GM23338 (cell line): Measurements from ENCODE around the gene PYCR2. TPM values are rescaled to one million over a fixed set of nuclear protein-coding genes. Genes with fewer than 3 reads are reported as not detected.

Experiments
- ATAC-seq: fragments of 200-7000 bp; cut with Tn5 transposase; 3 replicates; pipeline ENCODE4 v1.9.1; 2020
- DNase-seq: peaks from one replicate; pipeline ENCODE4 v3.0.0-alpha.2; 2015; ENCODE audit warnings: low spot score
- H2AFZ ChIP-seq: fragments of 200-600 bp; sonication (generic); 2 replicates; pipeline ENCODE4 v1.8.0; 2016; ENCODE audit warnings: antibody characterized with exemption, mild to moderate bottlenecking, moderate library complexity
- H3F3A ChIP-seq: fragments of 200-600 bp; sonication (generic); replicated peaks from 2 replicates; pipeline ENCODE4 v1.8.0; 2017; ENCODE audit warnings: antibody characterized with exemption, mixed run types, low read depth
- H3K27ac ChIP-seq: fragments of 200-600 bp; sonication (generic); 2 replicates; pipeline ENCODE4 v1.6.1; 2016; ENCODE audit warnings: low read depth
- H3K27me3 ChIP-seq: fragments of 200-600 bp; sonication (generic); 2 replicates; pipeline ENCODE4 v1.8.0; 2016; ENCODE audit warnings: mild to moderate bottlenecking, mixed run types, moderate library complexity; ENCODE audit not compliant: insufficient read depth
- H3K36me3 ChIP-seq: fragments of 200-600 bp; sonication (generic); 2 replicates; pipeline ENCODE4 v1.8.0; 2016; ENCODE audit warnings: mild to moderate bottlenecking; ENCODE audit not compliant: insufficient read depth
- H3K4me1 ChIP-seq: fragments of 200-600 bp; sonication (generic); 2 replicates; pipeline ENCODE4 v1.8.0; 2016; ENCODE audit warnings: mild to moderate bottlenecking, moderate library complexity; ENCODE audit not compliant: insufficient read depth
- H3K4me2 ChIP-seq: fragments of 200-600 bp; sonication (generic); 2 replicates; pipeline ENCODE4 v1.7.1; 2017; ENCODE audit warnings: mixed run types
- H3K4me3 ChIP-seq: fragments of 200-600 bp; sonication (generic); 2 replicates; pipeline ENCODE4 v1.6.1; 2016; ENCODE audit warnings: mixed run types
- H3K79me2 ChIP-seq: fragments of 200-600 bp; sonication (generic); replicated peaks from 2 replicates; pipeline ENCODE4 v1.8.0; 2017; ENCODE audit warnings: mild to moderate bottlenecking; ENCODE audit not compliant: insufficient read depth
- H3K9me2 ChIP-seq: fragments of 200-600 bp; sonication (generic); 2 replicates; pipeline ENCODE4 v1.8.0; 2017; ENCODE audit not compliant: insufficient read depth
- H4K20me1 ChIP-seq: fragments of 200-600 bp; sonication (generic); replicated peaks from 2 replicates; pipeline ENCODE4 v1.8.0; 2017; ENCODE audit warnings: mild to moderate bottlenecking; ENCODE audit not compliant: insufficient read depth
- H3K27ac Mint-ChIP-seq: 2 replicates; pipeline ENCODE4 v1.8.0; 2020; ENCODE audit warnings: inconsistent platforms, mild to moderate bottlenecking, moderate library complexity, mixed read lengths
- H3K27me3 Mint-ChIP-seq: 3 replicates; pipeline ENCODE4 v1.8.0; 2022; ENCODE audit warnings: low read depth, mild to moderate bottlenecking, moderate library complexity, mixed read lengths, inconsistent platforms; ENCODE audit not compliant: insufficient read depth, poor library complexity
- H3K36me3 Mint-ChIP-seq: 3 replicates; pipeline ENCODE4 v1.8.0; 2021; ENCODE audit warnings: low read depth, mild to moderate bottlenecking, inconsistent platforms, moderate library complexity, mixed read lengths
- H3K4me1 Mint-ChIP-seq: 3 replicates; pipeline ENCODE4 v1.8.0; 2020; ENCODE audit warnings: mild to moderate bottlenecking, inconsistent platforms, mixed read lengths
- H3K4me3 Mint-ChIP-seq: 3 replicates; pipeline ENCODE4 v1.8.0; 2021; ENCODE audit warnings: moderate library complexity, mild to moderate bottlenecking, inconsistent platforms, mixed read lengths
- H3K9me3 Mint-ChIP-seq: 3 replicates; pipeline ENCODE4 v1.8.0; 2020; ENCODE audit warnings: moderate library complexity, mild to moderate bottlenecking, inconsistent platforms, mixed read lengths
- EZH2 ChIP-seq: fragments of 200-600 bp; sonication (generic); IDR thresholded peaks from one replicate; pipeline ENCODE4 v1.8.0; 2017; ENCODE audit warnings: antibody characterized with exemption, mild to moderate bottlenecking, low read depth; ENCODE audit not compliant: unreplicated experiment
- JUNB ChIP-seq: IDR thresholded peaks from one replicate; pipeline ENCODE4 v1.6.1; 2016; ENCODE audit warnings: antibody characterized with exemption; ENCODE audit not compliant: unreplicated experiment
- POLR2AphosphoS5 ChIP-seq: IDR thresholded peaks from 2 replicates; pipeline ENCODE4 v1.6.1; 2016; ENCODE audit warnings: antibody characterized with exemption, low read depth
- STAT1 ChIP-seq: IDR thresholded peaks from one replicate; pipeline ENCODE4 v1.6.1; 2016; ENCODE audit warnings: antibody characterized with exemption; ENCODE audit not compliant: unreplicated experiment
- polyA plus RNA-seq: library from polyadenylated mRNA; unstranded; fragments of >200 nt; fragmentation: Nextera tagmentation; extraction: Ambion mirVana; gene quantifications from 2 replicates; pipeline ENCODE4 v1.2.1, GENCODE V29; 2016
- total RNA-seq: library from RNA; depleted of rRNA; stranded (reverse); fragments of >200 nt; shearing (Covaris generic); gene quantifications from 2 replicates; pipeline ENCODE4 v1.2.3, GENCODE V29; 2014
- TF ChIP-seq, protein P1 (sequence below): IDR thresholded peaks from one replicate; pipeline ENCODE4 v1.6.1; 2018; ENCODE audit warnings: antibody characterized with exemption; ENCODE audit not compliant: unreplicated experiment
- TF ChIP-seq, protein P2 (sequence below), 2 experiments: fragments of 200-600 bp in 1 of 2; sonication (generic) in 1 of 2; conservative IDR thresholded peaks; 2 replicates each; pipeline versions ENCODE4 v1.5.1 to v1.6.1; 2016 to 2017; ENCODE audit warnings: antibody characterized with exemption in 2 of 2, low read depth in 2 of 2, mild to moderate bottlenecking in 2 of 2, moderate library complexity in 1 of 2

The PYCR2 gene
- total and polyA plus RNA-seq, 2 experiments from 2014 or later, result 89.1 to 109 TPM

DNA sequence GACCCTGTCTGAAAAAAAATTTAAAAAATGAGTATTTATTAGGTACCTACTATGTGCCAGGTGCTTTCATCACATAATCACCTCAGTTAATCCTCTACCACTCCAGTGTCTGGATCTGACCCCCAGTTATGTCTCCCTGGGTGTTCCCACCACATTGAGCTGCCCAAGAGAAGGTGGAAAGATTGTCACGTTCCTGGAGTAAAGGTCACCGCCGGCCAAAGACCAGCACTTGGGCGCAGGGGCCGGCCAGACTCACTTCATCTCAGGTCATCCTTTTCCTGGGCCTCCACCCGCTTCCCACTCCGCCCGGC lies 714 bp downstream of the PYCR2 start:
- Mint-ChIP-seq H3K36me3 (peaks cover 48% of the 10 kb centered on the region), H3K27ac (peak overlapping the region; percentile 97), H3K27me3 (peaks cover 14% of the 10 kb centered on the region), H3K9me3 (no peaks in the 10 kb centered on the region), H3K4me1 (peaks cover 20% of the 10 kb centered on the region), H3K4me3 (peak overlapping the region; percentile 96)
- peaks cover 24% of the 10 kb centered on the region for H3K4me1 ChIP-seq
- 0 out of 2 replicates have a peak overlapping the region, but pooled peaks have one; percentile 38 for H2AFZ ChIP-seq
- no peaks in the 10 kb centered on the region for H3K27me3 ChIP-seq
- H3K79me2 ChIP-seq, result peaks cover 22% of the 10 kb centered on the region
- no peaks in the 10 kb centered on the region for H3K9me2 ChIP-seq
- H4K20me1 ChIP-seq, result peaks cover 13% of the 10 kb centered on the region; the same call in 1 of the 2 replicates
- DNase-seq, result no peak
- peaks cover 17% of the 10 kb centered on the region for H3F3A ChIP-seq
- H3K4me2 ChIP-seq, result peak overlapping the region; percentile 89
- peak overlapping the region; percentile 93 for H3K4me3 ChIP-seq
- TF ChIP-seq JUNB (no peak), EZH2 (no peak), STAT1 (no peak), POLR2AphosphoS5 (no peak)
- TF ChIP-seq, protein P1, sequence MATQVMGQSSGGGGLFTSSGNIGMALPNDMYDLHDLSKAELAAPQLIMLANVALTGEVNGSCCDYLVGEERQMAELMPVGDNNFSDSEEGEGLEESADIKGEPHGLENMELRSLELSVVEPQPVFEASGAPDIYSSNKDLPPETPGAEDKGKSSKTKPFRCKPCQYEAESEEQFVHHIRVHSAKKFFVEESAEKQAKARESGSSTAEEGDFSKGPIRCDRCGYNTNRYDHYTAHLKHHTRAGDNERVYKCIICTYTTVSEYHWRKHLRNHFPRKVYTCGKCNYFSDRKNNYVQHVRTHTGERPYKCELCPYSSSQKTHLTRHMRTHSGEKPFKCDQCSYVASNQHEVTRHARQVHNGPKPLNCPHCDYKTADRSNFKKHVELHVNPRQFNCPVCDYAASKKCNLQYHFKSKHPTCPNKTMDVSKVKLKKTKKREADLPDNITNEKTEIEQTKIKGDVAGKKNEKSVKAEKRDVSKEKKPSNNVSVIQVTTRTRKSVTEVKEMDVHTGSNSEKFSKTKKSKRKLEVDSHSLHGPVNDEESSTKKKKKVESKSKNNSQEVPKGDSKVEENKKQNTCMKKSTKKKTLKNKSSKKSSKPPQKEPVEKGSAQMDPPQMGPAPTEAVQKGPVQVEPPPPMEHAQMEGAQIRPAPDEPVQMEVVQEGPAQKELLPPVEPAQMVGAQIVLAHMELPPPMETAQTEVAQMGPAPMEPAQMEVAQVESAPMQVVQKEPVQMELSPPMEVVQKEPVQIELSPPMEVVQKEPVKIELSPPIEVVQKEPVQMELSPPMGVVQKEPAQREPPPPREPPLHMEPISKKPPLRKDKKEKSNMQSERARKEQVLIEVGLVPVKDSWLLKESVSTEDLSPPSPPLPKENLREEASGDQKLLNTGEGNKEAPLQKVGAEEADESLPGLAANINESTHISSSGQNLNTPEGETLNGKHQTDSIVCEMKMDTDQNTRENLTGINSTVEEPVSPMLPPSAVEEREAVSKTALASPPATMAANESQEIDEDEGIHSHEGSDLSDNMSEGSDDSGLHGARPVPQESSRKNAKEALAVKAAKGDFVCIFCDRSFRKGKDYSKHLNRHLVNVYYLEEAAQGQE, result no peak
- TF ChIP-seq, protein P2, sequence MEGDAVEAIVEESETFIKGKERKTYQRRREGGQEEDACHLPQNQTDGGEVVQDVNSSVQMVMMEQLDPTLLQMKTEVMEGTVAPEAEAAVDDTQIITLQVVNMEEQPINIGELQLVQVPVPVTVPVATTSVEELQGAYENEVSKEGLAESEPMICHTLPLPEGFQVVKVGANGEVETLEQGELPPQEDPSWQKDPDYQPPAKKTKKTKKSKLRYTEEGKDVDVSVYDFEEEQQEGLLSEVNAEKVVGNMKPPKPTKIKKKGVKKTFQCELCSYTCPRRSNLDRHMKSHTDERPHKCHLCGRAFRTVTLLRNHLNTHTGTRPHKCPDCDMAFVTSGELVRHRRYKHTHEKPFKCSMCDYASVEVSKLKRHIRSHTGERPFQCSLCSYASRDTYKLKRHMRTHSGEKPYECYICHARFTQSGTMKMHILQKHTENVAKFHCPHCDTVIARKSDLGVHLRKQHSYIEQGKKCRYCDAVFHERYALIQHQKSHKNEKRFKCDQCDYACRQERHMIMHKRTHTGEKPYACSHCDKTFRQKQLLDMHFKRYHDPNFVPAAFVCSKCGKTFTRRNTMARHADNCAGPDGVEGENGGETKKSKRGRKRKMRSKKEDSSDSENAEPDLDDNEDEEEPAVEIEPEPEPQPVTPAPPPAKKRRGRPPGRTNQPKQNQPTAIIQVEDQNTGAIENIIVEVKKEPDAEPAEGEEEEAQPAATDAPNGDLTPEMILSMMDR (conservative IDR thresholded peaks at IDR 0.05; ENCODE audit: low read depth in 2 of 2), result no peak
- peak overlapping the region; percentile 98 for H3K27ac ChIP-seq
- H3K36me3 ChIP-seq, result peaks cover 34% of the 10 kb centered on the region
- no peak for ATAC-seq

DNA sequence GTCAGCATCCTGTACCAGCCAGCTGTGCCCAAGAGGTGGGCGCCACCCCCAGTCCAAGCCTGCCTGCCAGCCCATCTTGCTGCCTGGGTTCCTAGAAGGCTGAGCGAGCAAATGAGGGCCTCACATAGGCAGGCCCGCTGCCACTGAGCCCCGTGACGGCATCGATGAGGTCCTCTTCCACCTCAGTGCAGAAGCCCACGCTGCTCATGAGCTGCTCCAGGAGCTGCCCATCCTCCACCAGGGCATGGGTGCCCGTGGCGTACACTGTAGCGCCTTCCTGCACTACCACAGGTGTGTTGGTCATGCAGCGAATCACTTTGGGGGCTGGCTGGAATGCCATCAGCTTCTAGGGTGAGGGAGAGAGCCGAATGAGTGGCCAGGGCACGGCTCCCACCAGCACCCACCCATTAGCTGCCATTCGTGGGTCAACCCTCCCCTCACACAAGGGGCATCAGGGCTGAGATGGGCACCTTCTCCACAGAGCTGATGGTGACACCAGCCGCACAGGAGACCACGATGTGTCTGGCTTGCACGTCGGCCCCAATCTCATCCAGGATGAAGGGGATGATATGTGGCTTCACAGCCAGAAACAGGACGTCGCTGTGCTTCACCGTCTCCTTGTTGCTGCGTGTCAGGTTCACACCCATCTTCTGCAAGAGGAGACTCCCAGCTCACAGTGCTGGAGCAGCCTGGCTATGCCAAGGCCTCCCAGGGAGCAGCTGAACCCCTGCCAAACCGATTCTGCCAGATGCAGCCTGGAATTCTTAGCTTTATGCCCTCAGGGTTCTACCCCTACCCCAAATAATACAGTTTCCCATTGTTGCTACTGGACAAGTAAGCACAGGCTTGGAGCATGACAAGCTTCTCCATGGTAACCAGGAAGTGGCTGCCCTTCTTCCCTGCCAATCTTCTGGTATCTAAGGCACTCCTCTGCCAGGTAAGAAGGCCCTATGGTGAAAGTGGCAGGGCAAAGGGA lies 2.0 kb downstream of the PYCR2 start:
- no peak for DNase-seq
- peak overlapping the region; percentile 93; the same call in 1 of the 2 replicates for H3K4me3 ChIP-seq
- TF ChIP-seq, protein P1, result no peak

More for the DNA sequence above, 2.0 kb downstream of the PYCR2 start:
- no peak for ATAC-seq
- no peaks in the 10 kb centered on the region for H3K9me2 ChIP-seq
- peaks cover 13% of the 10 kb centered on the region; the same call in 1 of the 2 replicates for H4K20me1 ChIP-seq
- peaks cover 22% of the 10 kb centered on the region for H3K79me2 ChIP-seq
- no peaks in the 10 kb centered on the region for H3K27me3 ChIP-seq
- H3K27ac ChIP-seq, result no peak overlapping the region
- H3K4me1 ChIP-seq, result peaks cover 28% of the 10 kb centered on the region
- peak overlapping the region; percentile 96 for H3K4me3 Mint-ChIP-seq
- H3K9me3 Mint-ChIP-seq, result no peaks in the 10 kb centered on the region
- H3K4me1 Mint-ChIP-seq, result peaks cover 19% of the 10 kb centered on the region
- H3K27ac Mint-ChIP-seq, result no peak overlapping the region
- no peak overlapping the region for H2AFZ ChIP-seq
- H3K27me3 Mint-ChIP-seq, result peaks cover 14% of the 10 kb centered on the region
- H3K36me3 Mint-ChIP-seq, result peaks cover 60% of the 10 kb centered on the region
- peaks cover 17% of the 10 kb centered on the region for H3F3A ChIP-seq
- peak overlapping the region; percentile 89 for H3K4me2 ChIP-seq
- peaks cover 34% of the 10 kb centered on the region for H3K36me3 ChIP-seq
